ENCODE measurements around the gene CAPZB.
A peak's percentile ranks its signal among the peaks of the same experiment; 100 is the strongest.

CAPZB gene

DNA sequence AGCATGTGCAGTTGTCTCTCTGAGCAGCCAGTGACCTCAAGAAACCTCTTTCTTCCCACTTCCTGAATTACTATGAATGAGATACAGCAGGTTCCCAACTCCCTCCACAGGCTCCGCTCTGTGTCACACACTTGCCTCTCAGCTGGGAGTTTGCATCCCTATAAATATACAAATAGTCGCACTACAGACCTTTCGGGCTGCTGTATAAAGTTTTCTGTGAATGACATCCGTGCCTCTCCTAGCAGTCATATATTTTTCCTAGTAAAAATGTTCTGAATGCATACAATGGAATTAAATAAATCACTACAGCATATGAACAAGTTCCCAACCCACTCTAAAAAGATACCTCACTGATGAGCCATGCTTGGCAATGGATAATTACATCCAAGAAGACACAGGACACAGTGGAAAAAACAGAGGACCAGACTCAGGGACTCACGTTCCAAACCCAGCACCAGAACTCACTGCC lies 66.8 kb downstream of the CAPZB start:
- peak; percentile 15 for DNase-seq (ENCODE audit: low read depth)

DNA sequence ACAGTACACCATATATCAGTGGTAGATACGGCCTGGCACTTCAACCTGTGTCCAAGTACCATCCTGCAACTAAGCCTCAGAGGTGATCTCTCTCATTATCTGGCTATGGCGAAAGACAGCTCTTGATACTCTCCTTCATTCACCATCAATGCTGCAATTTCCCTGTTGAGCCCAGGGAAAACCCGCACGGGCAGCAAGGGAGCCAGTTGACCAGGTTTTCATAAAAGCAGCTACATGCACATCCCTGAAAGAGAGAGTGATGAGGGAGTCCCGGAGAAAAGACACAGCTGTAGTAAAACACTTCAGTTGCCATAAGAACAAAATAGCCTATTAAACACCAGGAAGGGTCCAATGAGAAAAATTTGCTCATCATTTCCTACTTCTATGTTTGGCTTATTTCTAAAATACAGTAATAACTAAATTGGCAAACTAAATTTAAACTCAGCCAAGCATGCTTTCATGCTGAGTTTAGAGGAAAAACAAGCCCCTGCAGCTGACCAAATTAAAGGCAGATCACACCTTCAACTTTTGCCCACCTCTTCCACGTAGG lies 68.3 kb downstream of the CAPZB start:
- no peak overlapping the region for H3K4me3 ChIP-seq (ENCODE audit: low read depth, low read length)
- DNase-seq (ENCODE audit: low read depth), result no peak
- TF ChIP-seq, protein P1, sequence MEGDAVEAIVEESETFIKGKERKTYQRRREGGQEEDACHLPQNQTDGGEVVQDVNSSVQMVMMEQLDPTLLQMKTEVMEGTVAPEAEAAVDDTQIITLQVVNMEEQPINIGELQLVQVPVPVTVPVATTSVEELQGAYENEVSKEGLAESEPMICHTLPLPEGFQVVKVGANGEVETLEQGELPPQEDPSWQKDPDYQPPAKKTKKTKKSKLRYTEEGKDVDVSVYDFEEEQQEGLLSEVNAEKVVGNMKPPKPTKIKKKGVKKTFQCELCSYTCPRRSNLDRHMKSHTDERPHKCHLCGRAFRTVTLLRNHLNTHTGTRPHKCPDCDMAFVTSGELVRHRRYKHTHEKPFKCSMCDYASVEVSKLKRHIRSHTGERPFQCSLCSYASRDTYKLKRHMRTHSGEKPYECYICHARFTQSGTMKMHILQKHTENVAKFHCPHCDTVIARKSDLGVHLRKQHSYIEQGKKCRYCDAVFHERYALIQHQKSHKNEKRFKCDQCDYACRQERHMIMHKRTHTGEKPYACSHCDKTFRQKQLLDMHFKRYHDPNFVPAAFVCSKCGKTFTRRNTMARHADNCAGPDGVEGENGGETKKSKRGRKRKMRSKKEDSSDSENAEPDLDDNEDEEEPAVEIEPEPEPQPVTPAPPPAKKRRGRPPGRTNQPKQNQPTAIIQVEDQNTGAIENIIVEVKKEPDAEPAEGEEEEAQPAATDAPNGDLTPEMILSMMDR (IDR thresholded peaks at IDR 0.05; ENCODE audit: low read depth, low read length), result no peak
- no peak for TF ChIP-seq POLR2A (IDR thresholded peaks at IDR 0.05; ENCODE audit: extremely low read depth, insufficient read length)
- TF ChIP-seq, protein P2, sequence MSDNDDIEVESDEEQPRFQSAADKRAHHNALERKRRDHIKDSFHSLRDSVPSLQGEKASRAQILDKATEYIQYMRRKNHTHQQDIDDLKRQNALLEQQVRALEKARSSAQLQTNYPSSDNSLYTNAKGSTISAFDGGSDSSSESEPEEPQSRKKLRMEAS (IDR thresholded peaks at IDR 0.05; ENCODE audit: low read depth, low read length), result no peak
- no peak for TF ChIP-seq MYC (IDR thresholded peaks at IDR 0.05; ENCODE audit: low read depth, low read length)

More for the DNA sequence above, 66.8 kb downstream of the CAPZB start:
- H3K4me3 ChIP-seq (ENCODE audit: low read depth, low read length), result no peak overlapping the region
- TF ChIP-seq, protein P2 (IDR thresholded peaks at IDR 0.05; ENCODE audit: low read depth, low read length), result no peak
- TF ChIP-seq, protein P1 (IDR thresholded peaks at IDR 0.05; ENCODE audit: low read depth, low read length), result no peak
- no peak for TF ChIP-seq POLR2A (IDR thresholded peaks at IDR 0.05; ENCODE audit: extremely low read depth, insufficient read length)
- TF ChIP-seq MYC (IDR thresholded peaks at IDR 0.05; ENCODE audit: low read depth, low read length), result no peak

DNA sequence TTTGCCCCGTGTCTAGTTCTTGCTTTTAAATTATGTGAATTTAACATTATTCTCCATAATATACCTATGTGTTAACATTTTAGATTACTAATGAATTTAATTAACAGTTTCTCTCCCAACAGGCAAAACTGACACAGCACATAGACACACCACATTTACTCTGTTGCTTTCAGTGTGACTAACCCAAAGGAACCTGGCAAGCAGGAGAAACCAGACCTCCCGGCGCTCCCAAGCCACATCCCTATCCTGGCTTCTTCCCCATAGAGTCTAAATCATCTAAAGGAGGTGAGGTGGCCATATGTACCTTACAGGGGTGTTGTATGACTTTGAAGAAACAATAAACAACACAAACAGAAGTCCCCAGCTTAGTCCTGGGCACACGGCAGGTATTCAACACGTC lies 69.2 kb downstream of the CAPZB start:
- no peak for TF ChIP-seq POLR2A (IDR thresholded peaks at IDR 0.05; ENCODE audit: extremely low read depth, insufficient read length)
- TF ChIP-seq MYC (IDR thresholded peaks at IDR 0.05; ENCODE audit: low read depth, low read length), result no peak
- TF ChIP-seq, protein P1 (IDR thresholded peaks at IDR 0.05; ENCODE audit: low read depth, low read length), result no peak
- TF ChIP-seq, protein P2 (IDR thresholded peaks at IDR 0.05; ENCODE audit: low read depth, low read length), result no peak
- no peak for DNase-seq (ENCODE audit: low read depth)
- H3K4me3 ChIP-seq (ENCODE audit: low read depth, low read length), result no peak overlapping the region

DNA sequence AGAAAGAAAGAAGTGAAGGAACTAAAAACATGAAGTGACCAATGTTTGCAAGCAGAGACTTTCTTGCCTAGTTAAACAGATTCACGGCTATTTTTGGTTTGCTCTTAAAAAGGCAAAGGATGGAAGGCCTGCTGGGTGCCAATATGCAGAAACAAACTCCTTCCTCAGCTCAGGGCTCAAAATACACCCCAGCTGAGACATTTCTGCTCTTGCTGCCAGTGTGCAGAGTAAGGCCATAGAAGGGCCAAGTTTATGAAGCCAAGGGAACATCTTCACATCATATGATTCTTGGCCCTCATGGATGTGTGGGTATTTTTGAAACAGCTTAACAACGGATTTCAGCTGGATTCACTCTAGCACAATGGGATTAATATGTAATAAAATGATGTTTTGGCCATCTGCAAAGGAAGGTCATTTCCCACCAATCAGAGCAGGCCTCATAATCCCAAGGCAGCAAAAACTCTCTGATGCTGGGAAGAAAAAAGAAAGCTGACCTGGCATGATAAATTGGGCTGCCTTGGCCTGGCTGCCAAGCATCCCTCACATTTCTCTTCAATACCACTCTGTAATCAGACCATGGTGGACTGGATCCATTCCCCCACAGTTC lies 70.7 kb downstream of the CAPZB start:
- H3K4me3 ChIP-seq (ENCODE audit: low read depth, low read length), result no peak overlapping the region
- TF ChIP-seq, protein P2 (IDR thresholded peaks at IDR 0.05; ENCODE audit: low read depth, low read length), result no peak
- TF ChIP-seq POLR2A (IDR thresholded peaks at IDR 0.05; ENCODE audit: extremely low read depth, insufficient read length), result no peak
- TF ChIP-seq, protein P1 (IDR thresholded peaks at IDR 0.05; ENCODE audit: low read depth, low read length), result no peak
- TF ChIP-seq MYC (IDR thresholded peaks at IDR 0.05; ENCODE audit: low read depth, low read length), result no peak
- DNase-seq (ENCODE audit: low read depth), result no peak

DNA sequence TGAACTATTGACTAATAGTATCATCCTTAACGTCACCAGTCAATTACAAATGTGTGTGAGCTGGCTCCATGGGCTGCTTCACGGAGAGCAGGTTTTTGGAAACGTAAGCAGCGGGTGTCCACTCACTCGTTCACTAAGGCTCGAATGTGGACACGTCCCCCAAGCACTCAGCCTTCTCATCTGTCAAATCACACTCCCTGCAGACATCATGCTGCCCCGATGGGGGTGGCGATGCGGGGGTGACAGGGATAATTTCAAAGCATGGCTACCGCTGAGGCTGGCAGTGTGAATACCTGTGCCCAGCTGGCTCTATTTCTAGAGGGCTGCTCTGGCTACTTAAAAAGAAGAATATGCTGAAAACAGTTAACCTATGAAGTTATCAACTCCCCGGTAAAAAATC lies 71.3 kb downstream of the CAPZB start:
- H3K4me3 ChIP-seq (ENCODE audit: low read depth, low read length), result no peak overlapping the region
- no peak for DNase-seq (ENCODE audit: low read depth)
- TF ChIP-seq MYC (IDR thresholded peaks at IDR 0.05; ENCODE audit: low read depth, low read length) (no peak), POLR2A (IDR thresholded peaks at IDR 0.05; ENCODE audit: extremely low read depth, insufficient read length) (no peak)
- TF ChIP-seq, protein P1 (IDR thresholded peaks at IDR 0.05; ENCODE audit: low read depth, low read length), result no peak
- TF ChIP-seq, protein P2 (IDR thresholded peaks at IDR 0.05; ENCODE audit: low read depth, low read length), result no peak

All from NB4 (cell line).